Measurements from ENCODE around the gene SARS2. TPM values are rescaled to one million over a fixed set of nuclear protein-coding genes. Genes with fewer than 3 reads are reported as not detected.

Gene SARS2
- polyA plus RNA-seq, 3 donors, result 8.1 to 21.9 (median 8.3) TPM

DNA sequence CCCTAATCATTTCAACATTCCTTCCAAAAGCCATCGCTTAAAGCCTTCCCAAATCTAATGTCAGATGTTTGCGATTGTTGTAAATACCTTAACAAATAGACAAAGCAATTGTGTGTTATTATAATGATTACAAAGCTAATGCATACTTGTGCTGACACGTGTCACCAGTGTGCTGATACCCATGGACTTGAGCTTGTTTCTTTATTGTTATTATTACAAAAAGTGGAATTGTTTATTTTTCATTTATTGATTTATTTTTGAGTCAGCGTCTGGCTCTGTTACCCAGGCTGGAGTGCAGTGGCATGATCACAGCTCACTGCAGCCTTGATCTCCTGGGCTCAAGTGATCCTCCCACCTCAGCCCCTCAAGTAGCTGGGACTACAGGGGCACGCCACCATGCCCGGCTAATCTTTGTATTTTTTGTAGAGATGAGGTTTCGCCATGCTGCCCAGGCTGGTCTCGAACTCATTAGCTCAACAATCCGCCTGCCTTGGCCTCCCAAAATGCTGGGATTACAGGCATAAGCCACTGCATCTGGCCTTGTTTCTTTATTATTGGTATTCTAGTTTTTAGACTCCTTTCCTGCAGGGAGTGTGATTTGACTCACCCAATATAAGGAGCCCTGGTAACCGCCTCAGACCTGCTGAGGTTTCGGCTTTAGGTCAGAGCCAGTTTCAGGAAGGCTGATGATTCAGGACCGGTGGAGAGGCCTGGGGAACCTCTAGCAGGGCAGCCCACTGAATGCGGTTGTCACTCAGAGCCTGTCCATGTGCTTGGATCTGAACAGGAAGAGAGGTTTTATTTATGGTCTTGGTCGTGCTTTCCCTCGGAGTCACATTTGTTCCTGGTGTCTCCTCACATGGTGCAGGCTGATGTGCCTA lies 47.1 kb upstream of the SARS2 start:
- H3K4me3 Mint-ChIP-seq, result no peak overlapping the region
- Histone ChIP-seq H2AFZ (ENCODE audit: insufficient read depth, low read depth, low read length, poor library complexity, severe bottlenecking) (no peak overlapping the region), H4K20me1 (ENCODE audit: insufficient read depth, low read length) (no peaks in the 10 kb centered on the region), H3K4me3 (replicated peaks in 1 of 3; ENCODE audit: low read depth in 2 of 3, low read length in 3 of 3) (no peak overlapping the region), H3K9me3 (replicated peaks in 1 of 2; ENCODE audit: control insufficient read depth in 1 of 2, insufficient read depth in 1 of 2, low read length in 2 of 2) (peaks cover 17 to 18% of the 10 kb centered on the region in 2 donors), H3K27me3 (ENCODE audit: control insufficient read depth in 2 of 2, insufficient read depth in 2 of 2, low read length in 2 of 2) (peaks cover 14 to 27% of the 10 kb centered on the region in 2 donors), H3K4me1 (ENCODE audit: control insufficient read depth in 1 of 2, insufficient read depth in 2 of 2, low read length in 2 of 2) (no peaks in the 10 kb centered on the region), H3K9ac (ENCODE audit: insufficient read depth, low read length, poor library complexity, severe bottlenecking) (no peak overlapping the region), H3K79me2 (ENCODE audit: insufficient read depth, low read length) (no peaks in the 10 kb centered on the region), H3K4me2 (replicated peaks; ENCODE audit: extremely low read depth, low read length, poor library complexity, severe bottlenecking) (no peak overlapping the region), H3K36me3 (replicated peaks in 1 of 2; ENCODE audit: control insufficient read depth in 1 of 2, insufficient read depth in 2 of 2, low read length in 2 of 2) (no peaks in the 10 kb centered on the region), H3K27ac (ENCODE audit: low read depth in 1 of 2, low read length in 2 of 2) (no peak overlapping the region)
- H3K27ac Mint-ChIP-seq, result no peak overlapping the region
- TF ChIP-seq, protein P1, sequence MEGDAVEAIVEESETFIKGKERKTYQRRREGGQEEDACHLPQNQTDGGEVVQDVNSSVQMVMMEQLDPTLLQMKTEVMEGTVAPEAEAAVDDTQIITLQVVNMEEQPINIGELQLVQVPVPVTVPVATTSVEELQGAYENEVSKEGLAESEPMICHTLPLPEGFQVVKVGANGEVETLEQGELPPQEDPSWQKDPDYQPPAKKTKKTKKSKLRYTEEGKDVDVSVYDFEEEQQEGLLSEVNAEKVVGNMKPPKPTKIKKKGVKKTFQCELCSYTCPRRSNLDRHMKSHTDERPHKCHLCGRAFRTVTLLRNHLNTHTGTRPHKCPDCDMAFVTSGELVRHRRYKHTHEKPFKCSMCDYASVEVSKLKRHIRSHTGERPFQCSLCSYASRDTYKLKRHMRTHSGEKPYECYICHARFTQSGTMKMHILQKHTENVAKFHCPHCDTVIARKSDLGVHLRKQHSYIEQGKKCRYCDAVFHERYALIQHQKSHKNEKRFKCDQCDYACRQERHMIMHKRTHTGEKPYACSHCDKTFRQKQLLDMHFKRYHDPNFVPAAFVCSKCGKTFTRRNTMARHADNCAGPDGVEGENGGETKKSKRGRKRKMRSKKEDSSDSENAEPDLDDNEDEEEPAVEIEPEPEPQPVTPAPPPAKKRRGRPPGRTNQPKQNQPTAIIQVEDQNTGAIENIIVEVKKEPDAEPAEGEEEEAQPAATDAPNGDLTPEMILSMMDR (IDR thresholded peaks at IDR 0.05), result no peak
- H3K4me1 Mint-ChIP-seq, result peaks cover 4% of the 10 kb centered on the region
- WGBS (ENCODE audit: insufficient coverage), result 17% methylated on average over 5 of the region's 15 CpGs
- peaks cover 29 to 45% (median 40%) of the 10 kb centered on the region in 3 donors for H3K27me3 Mint-ChIP-seq (ENCODE audit: low read depth in 3 of 3)
- intact Hi-C loops (cut with micrococcal nuclease), result no loop called here
- H3K36me3 Mint-ChIP-seq, result peaks cover 0 to 1% of the 10 kb centered on the region in 2 donors
- H3K9me3 Mint-ChIP-seq, result peaks cover 9 to 28% (median 18%) of the 10 kb centered on the region in 7 donors
- DNase-seq, result no peak

DNA sequence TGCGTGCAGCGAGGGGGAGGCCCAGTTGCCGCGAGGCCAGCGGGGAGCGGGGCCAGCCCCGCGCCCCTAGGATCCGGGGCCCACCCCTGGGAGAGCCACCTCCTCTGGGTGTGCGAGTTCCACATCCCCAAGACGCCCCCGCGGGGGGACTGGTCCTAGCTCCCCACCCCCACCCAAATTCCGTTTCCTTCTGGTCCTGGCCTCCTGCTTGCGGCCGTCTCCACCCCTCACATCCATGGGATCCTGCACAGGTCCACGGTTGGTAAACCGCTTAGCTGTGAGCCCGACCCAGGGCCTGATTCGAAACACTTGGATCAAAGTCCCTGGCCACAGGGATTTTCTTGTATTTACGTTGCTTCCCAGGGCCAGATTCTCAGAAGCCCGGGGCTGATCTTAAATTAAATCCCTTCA lies 45.3 kb upstream of the SARS2 start:
- H2AFZ ChIP-seq (ENCODE audit: insufficient read depth, low read depth, low read length, poor library complexity, severe bottlenecking), result no peak overlapping the region
- WGBS (ENCODE audit: insufficient coverage), result 28% methylated on average over 11 of the region's 22 CpGs
- intact Hi-C loops (cut with micrococcal nuclease), result no loop called here

More for the DNA sequence above, 45.3 kb upstream of the SARS2 start:
- H3K27ac Mint-ChIP-seq, result no peak overlapping the region
- peaks cover 4% of the 10 kb centered on the region for H3K4me1 Mint-ChIP-seq
- H3K4me1 ChIP-seq (ENCODE audit: control insufficient read depth in 1 of 2, insufficient read depth in 2 of 2, low read length in 2 of 2), result no peaks in the 10 kb centered on the region
- H3K27me3 Mint-ChIP-seq (ENCODE audit: low read depth in 3 of 3), result peaks cover 29 to 48% (median 42%) of the 10 kb centered on the region in 3 donors
- peak overlapping the region in 1 of 2 donors; percentile 77 for H3K4me3 Mint-ChIP-seq
- peaks cover 14 to 27% of the 10 kb centered on the region in 2 donors for H3K27me3 ChIP-seq (ENCODE audit: control insufficient read depth in 2 of 2, insufficient read depth in 2 of 2, low read length in 2 of 2)
- H4K20me1 ChIP-seq (ENCODE audit: insufficient read depth, low read length), result no peaks in the 10 kb centered on the region
- H3K36me3 Mint-ChIP-seq, result peaks cover 0 to 1% of the 10 kb centered on the region in 2 donors
- H3K4me3 ChIP-seq (replicated peaks in 1 of 3; ENCODE audit: low read depth in 2 of 3, low read length in 3 of 3), result no peak overlapping the region
- no peaks in the 10 kb centered on the region for H3K36me3 ChIP-seq (replicated peaks in 1 of 2; ENCODE audit: control insufficient read depth in 1 of 2, insufficient read depth in 2 of 2, low read length in 2 of 2)
- DNase-seq, result no peak
- no peak overlapping the region for H3K27ac ChIP-seq (ENCODE audit: low read depth in 1 of 2, low read length in 2 of 2)
- peaks cover 9 to 21% (median 18%) of the 10 kb centered on the region in 7 donors for H3K9me3 Mint-ChIP-seq
- H3K4me2 ChIP-seq (replicated peaks; ENCODE audit: extremely low read depth, low read length, poor library complexity, severe bottlenecking), result no peak overlapping the region
- H3K79me2 ChIP-seq (ENCODE audit: insufficient read depth, low read length), result no peaks in the 10 kb centered on the region
- no peak overlapping the region for H3K9ac ChIP-seq (ENCODE audit: insufficient read depth, low read length, poor library complexity, severe bottlenecking)
- TF ChIP-seq, protein P1 (IDR thresholded peaks at IDR 0.05), result no peak
- H3K9me3 ChIP-seq (replicated peaks in 1 of 2; ENCODE audit: control insufficient read depth in 1 of 2, insufficient read depth in 1 of 2, low read length in 2 of 2), result peaks cover 13 to 15% of the 10 kb centered on the region in 2 donors
